ENCODE data around the gene FEZ2. TPM values are rescaled to one million over a fixed set of nuclear protein-coding genes. Genes with fewer than 3 reads are reported as not detected.

Gene FEZ2
- total and polyA plus RNA-seq, 2 of the 13 experiments (the other 11 are each of a cell fraction or from before 2014, with no cell fraction given), result 42.5 to 59.1 TPM

- Histone ChIP-seq H2AFZ (ENCODE audit: low read length) (no peak overlapping the region), H3K36me3 (replicated peaks in 1 of 2; ENCODE audit: control insufficient read depth in 1 of 2, insufficient read depth in 2 of 2, low read length in 2 of 2) (peaks cover 2 to 41% of the 10 kb centered on the region in 2 experiments; a peak in 3 of 5 replicates), H3K4me3 (replicated peaks in 1 of 3; ENCODE audit: insufficient read depth in 1 of 3, low read depth in 2 of 3, low read length in 3 of 3) (no peak overlapping the region), H3K9me3 (ENCODE audit: low read length) (no peaks in the 10 kb centered on the region), H3K79me2 (ENCODE audit: insufficient read depth, low read length) (no peaks in the 10 kb centered on the region), H4K20me1 (ENCODE audit: insufficient read depth, low read length) (no peaks in the 10 kb centered on the region), H3K27ac (ENCODE audit: extremely low read length, insufficient read depth, low read length) (peak overlapping the region; percentile 39), H3K4me1 (ENCODE audit: insufficient read depth, low read length) (peaks cover 23% of the 10 kb centered on the region), H3K9ac (ENCODE audit: insufficient read depth, low read depth, low read length) (no peak overlapping the region), H3K4me2 (ENCODE audit: low read depth, low read length) (peak overlapping the region; percentile 31; the same call in 1 of the 2 replicates), H3K27me3 (ENCODE audit: control insufficient read depth in 1 of 2, insufficient read depth in 2 of 2, low read length in 2 of 2) (no peaks in the 10 kb centered on the region)
- 85% methylated on average over 3 of the region's 3 CpGs for WGBS (ENCODE audit: low lambda C conversion rate)
- in situ Hi-C loops (cut with HindIII; ENCODE audit: extremely low pct_ligation_motif_present, low pct_unique_long_range_greater_than_20kb) (no loop called here), intact Hi-C loops (cut with micrococcal nuclease; ENCODE audit: unreplicated experiment) (no loop called here)
- CTCF ChIA-PET (ENCODE audit: low intra/inter-chr PET ratio, low total read pairs), result no interaction called here
- POLR2A ChIA-PET, result interaction anchor here (1.2 kb wide), 1 partner anchor 210 kb away, joined by 4 read pairs; no protein-coding TSS in a partner anchor
- ATAC-seq, result peak; percentile 80
- BruUV-seq (replicated peaks), result no TSS peak
- FAIRE-seq, result no peak
- DNase-seq (ENCODE audit: low spot score), result peak; percentile 56
- TF ChIP-seq SOX5 (CRISPR knock-in tag; IDR thresholded peaks at IDR 0.05; ENCODE audit: borderline replicate concordance) (peak; percentile 57; the same call in 1 of the 2 replicates), NCOA2 (CRISPR knock-in tag; IDR thresholded peaks at IDR 0.05) (peak; percentile 28; the same call in 1 of the 2 replicates), SPEN (CRISPR knock-in tag; IDR thresholded peaks at IDR 0.05; ENCODE audit: low read depth) (no peak; the same call in 1 of the 2 replicates), ZNF550 (CRISPR knock-in tag; IDR thresholded peaks at IDR 0.05; ENCODE audit: borderline replicate concordance) (no peak), ZNF326 (CRISPR knock-in tag; IDR thresholded peaks at IDR 0.05; ENCODE audit: borderline replicate concordance) (no peak), CHD4 (IDR thresholded peaks at IDR 0.05; ENCODE audit: borderline replicate concordance, low read length) (no peak), ZNF543 (CRISPR knock-in tag; IDR thresholded peaks at IDR 0.05) (no peak), BRF2 (CRISPR knock-in tag; IDR thresholded peaks at IDR 0.05) (no peak), ATAD3A (CRISPR knock-in tag; IDR thresholded peaks at IDR 0.05) (no peak), ZNF572 (CRISPR knock-in tag; IDR thresholded peaks at IDR 0.05) (no peak), ZNF263 (CRISPR knock-in tag; IDR thresholded peaks at IDR 0.05) (no peak), RELA (CRISPR knock-in tag; IDR thresholded peaks at IDR 0.05) (no peak), SAP130 (CRISPR knock-in tag; IDR thresholded peaks at IDR 0.05; ENCODE audit: low read depth) (peak; percentile 24; the same call in 1 of the 2 replicates), FUBP1 (CRISPR knock-in tag; IDR thresholded peaks at IDR 0.05; ENCODE audit: borderline replicate concordance) (no peak)
- TF ChIP-seq, protein P1, sequence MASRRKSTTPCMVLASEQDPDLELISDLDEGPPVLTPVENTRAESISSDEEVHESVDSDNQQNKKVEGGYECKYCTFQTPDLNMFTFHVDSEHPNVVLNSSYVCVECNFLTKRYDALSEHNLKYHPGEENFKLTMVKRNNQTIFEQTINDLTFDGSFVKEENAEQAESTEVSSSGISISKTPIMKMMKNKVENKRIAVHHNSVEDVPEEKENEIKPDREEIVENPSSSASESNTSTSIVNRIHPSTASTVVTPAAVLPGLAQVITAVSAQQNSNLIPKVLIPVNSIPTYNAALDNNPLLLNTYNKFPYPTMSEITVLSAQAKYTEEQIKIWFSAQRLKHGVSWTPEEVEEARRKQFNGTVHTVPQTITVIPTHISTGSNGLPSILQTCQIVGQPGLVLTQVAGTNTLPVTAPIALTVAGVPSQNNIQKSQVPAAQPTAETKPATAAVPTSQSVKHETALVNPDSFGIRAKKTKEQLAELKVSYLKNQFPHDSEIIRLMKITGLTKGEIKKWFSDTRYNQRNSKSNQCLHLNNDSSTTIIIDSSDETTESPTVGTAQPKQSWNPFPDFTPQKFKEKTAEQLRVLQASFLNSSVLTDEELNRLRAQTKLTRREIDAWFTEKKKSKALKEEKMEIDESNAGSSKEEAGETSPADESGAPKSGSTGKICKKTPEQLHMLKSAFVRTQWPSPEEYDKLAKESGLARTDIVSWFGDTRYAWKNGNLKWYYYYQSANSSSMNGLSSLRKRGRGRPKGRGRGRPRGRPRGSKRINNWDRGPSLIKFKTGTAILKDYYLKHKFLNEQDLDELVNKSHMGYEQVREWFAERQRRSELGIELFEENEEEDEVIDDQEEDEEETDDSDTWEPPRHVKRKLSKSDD (CRISPR knock-in tag; IDR thresholded peaks at IDR 0.05; ENCODE audit: low read depth), result no peak
- TF ChIP-seq, protein P2, sequence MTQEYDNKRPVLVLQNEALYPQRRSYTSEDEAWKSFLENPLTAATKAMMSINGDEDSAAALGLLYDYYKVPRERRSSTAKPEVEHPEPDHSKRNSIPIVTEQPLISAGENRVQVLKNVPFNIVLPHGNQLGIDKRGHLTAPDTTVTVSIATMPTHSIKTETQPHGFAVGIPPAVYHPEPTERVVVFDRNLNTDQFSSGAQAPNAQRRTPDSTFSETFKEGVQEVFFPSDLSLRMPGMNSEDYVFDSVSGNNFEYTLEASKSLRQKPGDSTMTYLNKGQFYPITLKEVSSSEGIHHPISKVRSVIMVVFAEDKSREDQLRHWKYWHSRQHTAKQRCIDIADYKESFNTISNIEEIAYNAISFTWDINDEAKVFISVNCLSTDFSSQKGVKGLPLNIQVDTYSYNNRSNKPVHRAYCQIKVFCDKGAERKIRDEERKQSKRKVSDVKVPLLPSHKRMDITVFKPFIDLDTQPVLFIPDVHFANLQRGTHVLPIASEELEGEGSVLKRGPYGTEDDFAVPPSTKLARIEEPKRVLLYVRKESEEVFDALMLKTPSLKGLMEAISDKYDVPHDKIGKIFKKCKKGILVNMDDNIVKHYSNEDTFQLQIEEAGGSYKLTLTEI (CRISPR knock-in tag; conservative IDR thresholded peaks at IDR 0.05), result no peak
These were observed 34.9 kb downstream of the FEZ2 start for GRCh38 chr2:36562973-36563532.
